Kidney (tissue), 14 donors: ENCODE measurements around the gene APLP2. TPM values are rescaled to one million over a fixed set of nuclear protein-coding genes. Genes with fewer than 3 reads are reported as not detected.

ENCODE experiments used
- DNase-seq, 5 donors: peaks; one replicate each; pipeline ENCODE4 v3.0.0-alpha.2; 2013 to 2020
- FAIRE-seq: peaks from 2 replicates; lab custom pipeline; 2012; peaks lifted over from hg19 to GRCh38; lab: Jason Lieb, UNC
- H3K27ac ChIP-seq, 2 donors: one replicate each; pipeline ENCODE4 v1.7.0; 2013; ENCODE audit warnings: low read depth in 2 of 2, low read length in 2 of 2, inconsistent platforms in 1 of 2
- H3K27me3 ChIP-seq: one replicate; pipeline ENCODE4 v1.7.1; 2013; ENCODE audit warnings: low read length, inconsistent platforms; ENCODE audit not compliant: control insufficient read depth, insufficient read depth
- H3K36me3 ChIP-seq, 3 donors: one replicate each; pipeline versions ENCODE4 v1.7.0 to v1.7.1; 2013; ENCODE audit warnings: low read length in 3 of 3, control low read depth in 1 of 3, inconsistent platforms in 1 of 3; ENCODE audit not compliant: insufficient read depth in 3 of 3, control insufficient read depth in 2 of 3
- H3K4me1 ChIP-seq, 3 donors: one replicate each; pipeline versions ENCODE4 v1.7.0 to v1.7.1; 2013; ENCODE audit warnings: low read length in 3 of 3, inconsistent platforms in 1 of 3, low read depth in 1 of 3; ENCODE audit not compliant: control insufficient read depth in 2 of 3, insufficient read depth in 2 of 3
- H3K4me3 ChIP-seq, 3 donors: one replicate each; pipeline versions ENCODE4 v1.7.0 to v1.8.1; 2013; ENCODE audit warnings: low read length in 3 of 3, control low read depth in 1 of 3, inconsistent platforms in 1 of 3
- H3K9ac ChIP-seq, 3 donors: one replicate each; pipeline versions ENCODE4 v1.7.0 to v1.7.1; 2013; ENCODE audit warnings: low read length in 3 of 3, control low read depth in 1 of 3, inconsistent platforms in 1 of 3
- H3K9me3 ChIP-seq, 3 donors: one replicate each; pipeline versions ENCODE4 v1.7.0 to v1.7.1; 2013; ENCODE audit warnings: low read length in 3 of 3, control low read depth in 1 of 3, inconsistent platforms in 1 of 3; ENCODE audit not compliant: control insufficient read depth in 2 of 3, insufficient read depth in 1 of 3
- intact Hi-C: fragments of 100-400 bp; cut with DNase I; formaldehyde crosslinking; loops from one replicate; pipeline ENCODE4 v1.11.1; 2022
- polyA plus RNA-seq: library from polyadenylated mRNA; stranded (reverse); fragments of 350-450 nt; fragmentation: Illumina TruSeq; extraction: RNeasy Lipid Tissue Mini Kit (QIAGEN cat#74804); gene quantifications from one replicate; pipeline ENCODE4 v1.2.3, GENCODE V29; 2014; ENCODE audit warnings: low read depth, low replicate concordance; ENCODE audit not compliant: insufficient read depth
- total RNA-seq: library from RNA; stranded (reverse); fragmentation: NEBNext Ultra II Directional; extraction: Animal tissue kit (Norgen Biotek cat#: 25700); gene quantifications from one replicate; pipeline ENCODE4 v1.2.1, GENCODE V29; 2021
- TF ChIP-seq, protein P1 (sequence below): IDR thresholded peaks from 3 replicates; pipeline ENCODE4 v1.5.1; 2012; ENCODE audit warnings: mild to moderate bottlenecking, moderate library complexity, borderline replicate concordance; ENCODE audit not compliant: insufficient read depth; ENCODE audit errors: extremely low read depth
- donor health status: control.
- donor health status: control.
- donor health status: control.
- donor health status: control.
- donor health status: control.
- donor health status: DM: yes; HTN: yes; CAD: no.
- donor health status: Normal renal cell carcinoma (clear cell type).

The APLP2 gene
- total and polyA plus RNA-seq, 2 donors from 2014 or later = 338 to 502 TPM

DNA sequence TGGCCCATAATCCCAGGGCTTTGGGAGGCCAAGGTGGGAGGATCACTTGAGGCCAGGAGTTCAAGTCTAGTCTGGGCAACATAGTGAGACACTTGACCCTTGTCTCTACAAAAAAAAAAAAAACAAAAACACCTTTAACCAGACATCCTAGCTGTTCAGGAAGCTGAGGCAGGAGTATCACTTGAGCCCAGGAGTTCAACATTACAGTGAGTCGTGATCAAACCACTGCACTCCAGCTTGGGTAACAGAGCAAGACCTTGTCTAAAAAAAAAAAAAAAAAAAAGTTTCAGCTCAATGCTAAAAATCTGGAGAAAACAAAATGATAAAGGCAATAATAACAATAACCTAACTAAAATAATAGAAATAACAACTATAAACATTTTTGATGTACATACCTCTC, 22.6 kb upstream of the APLP2 start:
- no peak for DNase-seq
- no peak for FAIRE-seq
- Histone ChIP-seq H3K36me3 (no peaks in the 10 kb centered on the region), H3K27ac (no peak overlapping the region), H3K4me1 (no peaks in the 10 kb centered on the region), H3K4me3 (no peak overlapping the region), H3K9ac (no peak overlapping the region), H3K27me3 (no peaks in the 10 kb centered on the region), H3K9me3 (no peaks in the 10 kb centered on the region)
- TF ChIP-seq, protein P1, sequence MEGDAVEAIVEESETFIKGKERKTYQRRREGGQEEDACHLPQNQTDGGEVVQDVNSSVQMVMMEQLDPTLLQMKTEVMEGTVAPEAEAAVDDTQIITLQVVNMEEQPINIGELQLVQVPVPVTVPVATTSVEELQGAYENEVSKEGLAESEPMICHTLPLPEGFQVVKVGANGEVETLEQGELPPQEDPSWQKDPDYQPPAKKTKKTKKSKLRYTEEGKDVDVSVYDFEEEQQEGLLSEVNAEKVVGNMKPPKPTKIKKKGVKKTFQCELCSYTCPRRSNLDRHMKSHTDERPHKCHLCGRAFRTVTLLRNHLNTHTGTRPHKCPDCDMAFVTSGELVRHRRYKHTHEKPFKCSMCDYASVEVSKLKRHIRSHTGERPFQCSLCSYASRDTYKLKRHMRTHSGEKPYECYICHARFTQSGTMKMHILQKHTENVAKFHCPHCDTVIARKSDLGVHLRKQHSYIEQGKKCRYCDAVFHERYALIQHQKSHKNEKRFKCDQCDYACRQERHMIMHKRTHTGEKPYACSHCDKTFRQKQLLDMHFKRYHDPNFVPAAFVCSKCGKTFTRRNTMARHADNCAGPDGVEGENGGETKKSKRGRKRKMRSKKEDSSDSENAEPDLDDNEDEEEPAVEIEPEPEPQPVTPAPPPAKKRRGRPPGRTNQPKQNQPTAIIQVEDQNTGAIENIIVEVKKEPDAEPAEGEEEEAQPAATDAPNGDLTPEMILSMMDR = no peak
- intact Hi-C loops = no loop called here

- H3K27ac ChIP-seq = no peak overlapping the region
- DNase-seq (no peak), FAIRE-seq (no peak)
- no peaks in the 10 kb centered on the region for H3K36me3 ChIP-seq
- no peaks in the 10 kb centered on the region for H3K27me3 ChIP-seq
- intact Hi-C loops = no loop called here
- H3K4me3 ChIP-seq = no peak overlapping the region
- H3K4me1 ChIP-seq = no peaks in the 10 kb centered on the region
- H3K9ac ChIP-seq = no peak overlapping the region
- no peaks in the 10 kb centered on the region for H3K9me3 ChIP-seq
- TF ChIP-seq, protein P1 = no peak
Measured at GRCh38 chr11:130049328-130049771, 20.3 kb upstream of the APLP2 start.

- H3K9me3 ChIP-seq = no peaks in the 10 kb centered on the region
- TF ChIP-seq, protein P1 = no peak
- DNase-seq = peak in 2 of 5 donors; percentile 34 to 60
- no peaks in the 10 kb centered on the region for H3K36me3 ChIP-seq
- H3K27me3 ChIP-seq = no peaks in the 10 kb centered on the region
- no peaks in the 10 kb centered on the region for H3K4me1 ChIP-seq
- no peak overlapping the region for H3K9ac ChIP-seq
- FAIRE-seq = no peak
- no peak overlapping the region for H3K4me3 ChIP-seq
- no peak overlapping the region for H3K27ac ChIP-seq
- intact Hi-C loops = no loop called here
Measured at GRCh38 chr11:130050257-130050656, 19.4 kb upstream of the APLP2 start.

GRCh38 chr11:130051082-130051481, 18.6 kb upstream of the APLP2 start:
- FAIRE-seq (no peak), DNase-seq (no peak)
- TF ChIP-seq, protein P1 = no peak
- no peaks in the 10 kb centered on the region for H3K9me3 ChIP-seq
- H3K27ac ChIP-seq = no peak overlapping the region
- no peaks in the 10 kb centered on the region for H3K36me3 ChIP-seq
- intact Hi-C loops = no loop called here
- H3K4me1 ChIP-seq = no peaks in the 10 kb centered on the region
- H3K9ac ChIP-seq = no peak overlapping the region
- H3K4me3 ChIP-seq = no peak overlapping the region
- H3K27me3 ChIP-seq = no peaks in the 10 kb centered on the region
